GM13976 (cell line): ENCODE results near the gene FOS.
"Not testable (repeated sequence)": the region's sequence is repeated elsewhere in the genome, so short reads cannot be mapped to it uniquely, and the experiment has no call there.

ENCODE experiments used
- DNase-seq: peaks from one replicate; pipeline ENCODE4 v3.0.0; 2012; ENCODE audit warnings: low spot score
- in situ Hi-C: fragments of 300-500 bp; cut with MboI; formaldehyde crosslinking; loops from one replicate; pipeline ENCODE4 v1.12.0; 2022; ENCODE audit warnings: low sequenced_read_pairs, mixed read lengths, inconsistent platforms; ENCODE audit not compliant: unreplicated experiment
- TF ChIP-seq, protein P1 (sequence below): IDR thresholded peaks from 2 replicates; pipeline ENCODE4 v1.5.1; 2012; ENCODE audit warnings: borderline replicate concordance, mild to moderate bottlenecking; ENCODE audit not compliant: insufficient read depth; ENCODE audit errors: extremely low read depth, missing control alignments, control extremely low read depth

FOS gene

DNA sequence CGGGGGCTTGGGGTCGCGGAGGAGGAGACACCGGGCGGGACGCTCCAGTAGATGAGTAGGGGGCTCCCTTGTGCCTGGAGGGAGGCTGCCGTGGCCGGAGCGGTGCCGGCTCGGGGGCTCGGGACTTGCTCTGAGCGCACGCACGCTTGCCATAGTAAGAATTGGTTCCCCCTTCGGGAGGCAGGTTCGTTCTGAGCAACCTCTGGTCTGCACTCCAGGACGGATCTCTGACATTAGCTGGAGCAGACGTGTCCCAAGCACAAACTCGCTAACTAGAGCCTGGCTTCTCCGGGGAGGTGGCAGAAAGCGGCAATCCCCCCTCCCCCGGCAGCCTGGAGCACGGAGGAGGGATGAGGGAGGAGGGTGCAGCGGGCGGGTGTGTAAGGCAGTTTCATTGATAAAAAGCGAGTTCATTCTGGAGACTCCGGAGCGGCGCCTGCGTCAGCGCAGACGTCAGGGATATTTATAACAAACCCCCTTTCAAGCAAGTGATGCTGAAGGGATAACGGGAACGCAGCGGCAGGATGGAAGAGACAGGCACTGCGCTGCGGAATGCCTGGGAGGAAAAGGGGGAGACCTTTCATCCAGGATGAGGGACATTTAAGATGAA, 630 bp downstream of the FOS start:
- in situ Hi-C loops, result no loop called here
- TF ChIP-seq, protein P1, sequence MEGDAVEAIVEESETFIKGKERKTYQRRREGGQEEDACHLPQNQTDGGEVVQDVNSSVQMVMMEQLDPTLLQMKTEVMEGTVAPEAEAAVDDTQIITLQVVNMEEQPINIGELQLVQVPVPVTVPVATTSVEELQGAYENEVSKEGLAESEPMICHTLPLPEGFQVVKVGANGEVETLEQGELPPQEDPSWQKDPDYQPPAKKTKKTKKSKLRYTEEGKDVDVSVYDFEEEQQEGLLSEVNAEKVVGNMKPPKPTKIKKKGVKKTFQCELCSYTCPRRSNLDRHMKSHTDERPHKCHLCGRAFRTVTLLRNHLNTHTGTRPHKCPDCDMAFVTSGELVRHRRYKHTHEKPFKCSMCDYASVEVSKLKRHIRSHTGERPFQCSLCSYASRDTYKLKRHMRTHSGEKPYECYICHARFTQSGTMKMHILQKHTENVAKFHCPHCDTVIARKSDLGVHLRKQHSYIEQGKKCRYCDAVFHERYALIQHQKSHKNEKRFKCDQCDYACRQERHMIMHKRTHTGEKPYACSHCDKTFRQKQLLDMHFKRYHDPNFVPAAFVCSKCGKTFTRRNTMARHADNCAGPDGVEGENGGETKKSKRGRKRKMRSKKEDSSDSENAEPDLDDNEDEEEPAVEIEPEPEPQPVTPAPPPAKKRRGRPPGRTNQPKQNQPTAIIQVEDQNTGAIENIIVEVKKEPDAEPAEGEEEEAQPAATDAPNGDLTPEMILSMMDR, result no peak
- DNase-seq, result peak; percentile 53

DNA sequence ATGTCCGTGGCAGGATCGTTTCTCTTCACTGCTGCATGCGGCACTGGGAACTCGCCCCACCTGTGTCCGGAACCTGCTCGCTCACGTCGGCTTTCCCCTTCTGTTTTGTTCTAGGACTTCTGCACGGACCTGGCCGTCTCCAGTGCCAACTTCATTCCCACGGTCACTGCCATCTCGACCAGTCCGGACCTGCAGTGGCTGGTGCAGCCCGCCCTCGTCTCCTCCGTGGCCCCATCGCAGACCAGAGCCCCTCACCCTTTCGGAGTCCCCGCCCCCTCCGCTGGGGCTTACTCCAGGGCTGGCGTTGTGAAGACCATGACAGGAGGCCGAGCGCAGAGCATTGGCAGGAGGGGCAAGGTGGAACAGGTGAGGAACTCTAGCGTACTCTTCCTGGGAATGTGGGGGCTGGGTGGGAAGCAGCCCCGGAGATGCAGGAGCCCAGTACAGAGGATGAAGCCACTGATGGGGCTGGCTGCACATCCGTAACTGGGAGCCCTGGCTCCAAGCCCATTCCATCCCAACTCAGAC, 1.2 kb downstream of the FOS start:
- no peak for DNase-seq
- in situ Hi-C loops, result no loop called here
- TF ChIP-seq, protein P1, result no peak

DNA sequence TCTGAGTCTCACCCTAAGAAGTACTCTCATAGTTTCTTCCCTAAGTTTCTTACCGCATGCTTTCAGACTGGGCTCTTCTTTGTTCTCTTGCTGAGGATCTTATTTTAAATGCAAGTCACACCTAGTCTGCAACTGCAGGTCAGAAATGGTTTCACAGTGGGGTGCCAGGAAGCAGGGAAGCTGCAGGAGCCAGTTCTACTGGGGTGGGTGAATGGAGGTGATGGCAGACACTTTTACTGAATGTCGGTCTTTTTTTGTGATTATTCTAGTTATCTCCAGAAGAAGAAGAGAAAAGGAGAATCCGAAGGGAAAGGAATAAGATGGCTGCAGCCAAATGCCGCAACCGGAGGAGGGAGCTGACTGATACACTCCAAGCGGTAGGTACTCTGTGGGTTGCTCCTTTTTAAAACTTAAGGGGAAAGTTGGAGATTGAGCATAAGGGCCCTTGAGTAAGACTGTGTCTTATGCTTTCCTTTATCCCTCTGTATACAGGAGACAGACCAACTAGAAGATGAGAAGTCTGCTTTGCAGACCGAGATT, 1.7 kb downstream of the FOS start:
- TF ChIP-seq, protein P1, result no peak
- in situ Hi-C loops, result no loop called here
- no peak for DNase-seq

DNA sequence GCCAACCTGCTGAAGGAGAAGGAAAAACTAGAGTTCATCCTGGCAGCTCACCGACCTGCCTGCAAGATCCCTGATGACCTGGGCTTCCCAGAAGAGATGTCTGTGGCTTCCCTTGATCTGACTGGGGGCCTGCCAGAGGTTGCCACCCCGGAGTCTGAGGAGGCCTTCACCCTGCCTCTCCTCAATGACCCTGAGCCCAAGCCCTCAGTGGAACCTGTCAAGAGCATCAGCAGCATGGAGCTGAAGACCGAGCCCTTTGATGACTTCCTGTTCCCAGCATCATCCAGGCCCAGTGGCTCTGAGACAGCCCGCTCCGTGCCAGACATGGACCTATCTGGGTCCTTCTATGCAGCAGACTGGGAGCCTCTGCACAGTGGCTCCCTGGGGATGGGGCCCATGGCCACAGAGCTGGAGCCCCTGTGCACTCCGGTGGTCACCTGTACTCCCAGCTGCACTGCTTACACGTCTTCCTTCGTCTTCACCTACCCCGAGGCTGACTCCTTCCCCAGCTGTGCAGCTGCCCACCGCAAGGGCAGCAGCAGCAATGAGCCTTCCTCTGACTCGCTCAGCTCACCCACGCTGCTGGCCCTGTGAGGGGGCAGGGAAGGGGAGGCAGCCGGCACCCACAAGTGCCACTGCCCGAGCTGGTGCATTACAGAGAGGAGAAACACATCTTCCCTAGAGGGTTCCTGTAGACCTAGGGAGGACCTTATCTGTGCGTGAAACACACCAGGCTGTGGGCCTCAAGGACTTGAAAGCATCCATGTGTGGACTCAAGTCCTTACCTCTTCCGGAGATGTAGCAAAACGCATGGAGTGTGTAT, 2.4 kb downstream of the FOS start:
- no peak for DNase-seq
- TF ChIP-seq, protein P1, result no peak
- in situ Hi-C loops, result no loop called here

DNA sequence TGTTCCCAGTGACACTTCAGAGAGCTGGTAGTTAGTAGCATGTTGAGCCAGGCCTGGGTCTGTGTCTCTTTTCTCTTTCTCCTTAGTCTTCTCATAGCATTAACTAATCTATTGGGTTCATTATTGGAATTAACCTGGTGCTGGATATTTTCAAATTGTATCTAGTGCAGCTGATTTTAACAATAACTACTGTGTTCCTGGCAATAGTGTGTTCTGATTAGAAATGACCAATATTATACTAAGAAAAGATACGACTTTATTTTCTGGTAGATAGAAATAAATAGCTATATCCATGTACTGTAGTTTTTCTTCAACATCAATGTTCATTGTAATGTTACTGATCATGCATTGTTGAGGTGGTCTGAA, 3.0 kb downstream of the FOS start:
- in situ Hi-C loops, result no loop called here
- TF ChIP-seq, protein P1, result no peak
- DNase-seq, result no peak

DNA sequence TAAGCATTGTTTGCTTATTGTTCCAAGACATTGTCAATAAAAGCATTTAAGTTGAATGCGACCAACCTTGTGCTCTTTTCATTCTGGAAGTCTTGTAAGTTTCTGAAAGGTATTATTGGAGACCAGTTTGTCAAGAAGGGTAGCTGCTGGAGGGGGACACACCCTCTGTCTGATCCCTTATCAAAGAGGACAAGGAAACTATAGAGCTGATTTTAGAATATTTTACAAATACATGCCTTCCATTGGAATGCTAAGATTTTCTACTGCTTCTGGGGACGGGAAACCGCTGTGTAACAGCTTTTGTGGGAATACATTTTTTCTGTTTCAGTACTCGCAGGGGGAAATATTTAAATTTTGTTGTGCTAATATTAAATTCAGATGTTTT, 3.5 kb downstream of the FOS start:
- in situ Hi-C loops, result no loop called here
- TF ChIP-seq, protein P1, result no peak
- no peak for DNase-seq

DNA sequence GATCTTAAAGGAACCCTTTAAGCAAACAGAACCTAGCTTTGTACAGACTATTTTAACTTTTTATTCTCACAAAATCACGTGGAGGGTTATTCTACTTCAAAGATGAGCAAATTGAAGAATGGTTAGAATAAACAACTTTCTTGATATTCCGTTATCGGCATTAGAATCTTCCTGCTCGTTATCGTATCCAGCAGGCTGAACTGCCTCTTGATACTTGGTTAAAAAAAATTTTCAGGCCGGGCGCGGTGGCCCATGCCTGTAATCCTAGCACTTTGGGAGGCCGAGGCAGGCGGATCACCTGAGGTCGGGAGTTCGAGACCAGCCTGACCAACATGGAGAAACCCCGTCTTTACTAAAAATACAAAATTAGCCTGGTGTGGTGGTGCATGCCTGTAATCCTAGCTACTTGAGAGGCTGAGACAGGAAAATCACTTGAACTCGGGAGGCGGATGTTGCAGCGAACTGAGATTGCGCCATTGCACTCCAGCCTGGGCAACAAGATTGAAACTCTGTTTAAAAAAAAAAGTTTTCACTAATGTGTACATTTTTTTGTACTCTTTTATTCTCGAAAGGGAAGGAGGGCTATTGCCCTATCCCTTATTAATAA, 4.0 kb downstream of the FOS start:
- DNase-seq, in situ Hi-C loops: not testable (repeated sequence)
